HG02571 (cell line): ENCODE data around the gene MIA3.

Experiments used
- ATAC-seq: cut with Tn5 transposase; IDR thresholded peaks from one replicate; pipeline ENCODE4 v1.9.1; 2021; ENCODE audit warnings: mild to moderate bottlenecking, moderate library complexity; ENCODE audit not compliant: unreplicated experiment

The MIA3 gene

DNA sequence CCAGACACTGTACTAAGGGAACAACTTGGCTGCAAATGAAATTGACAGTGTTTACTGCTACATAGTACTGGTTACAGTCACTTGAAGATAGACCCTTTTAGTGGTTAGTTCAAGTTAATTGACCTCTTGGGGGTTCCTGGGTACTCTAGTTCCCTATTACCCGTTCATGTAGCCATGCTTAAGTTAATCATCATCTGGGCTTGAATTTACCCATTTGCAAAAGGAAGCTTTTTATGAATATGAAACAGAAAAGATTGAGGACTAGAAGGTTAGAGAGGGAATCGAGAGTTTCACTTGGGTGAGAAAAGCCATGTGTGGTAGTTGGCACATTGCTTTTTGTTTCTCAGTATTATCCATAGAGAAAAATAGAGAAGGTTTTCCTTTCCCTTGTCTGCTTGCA, 2.7 kb downstream of the MIA3 start:
- ATAC-seq: no peak

GRCh38 chr1:222622765-222623164, 4.9 kb downstream of the MIA3 start:
- ATAC-seq: no peak

DNA sequence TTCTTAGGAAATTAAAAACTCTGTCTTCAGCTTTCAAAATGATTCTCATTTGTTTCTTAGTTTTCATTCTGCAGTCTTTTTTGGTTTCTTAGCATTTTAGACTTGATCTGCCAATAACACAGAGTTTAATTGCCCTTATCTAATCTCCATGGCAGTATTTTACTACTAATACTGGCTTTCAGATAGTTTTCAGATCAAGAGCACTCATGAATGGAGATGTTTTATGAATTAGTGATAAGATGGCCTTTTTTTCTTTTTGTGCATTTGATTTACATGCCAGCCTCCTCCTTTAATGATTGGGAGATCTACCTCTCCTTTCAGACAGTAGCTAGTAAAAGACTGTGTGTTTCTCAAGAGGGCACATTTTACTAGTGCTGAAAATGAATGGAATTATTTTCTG, 5.6 kb downstream of the MIA3 start:
- no peak for ATAC-seq

DNA sequence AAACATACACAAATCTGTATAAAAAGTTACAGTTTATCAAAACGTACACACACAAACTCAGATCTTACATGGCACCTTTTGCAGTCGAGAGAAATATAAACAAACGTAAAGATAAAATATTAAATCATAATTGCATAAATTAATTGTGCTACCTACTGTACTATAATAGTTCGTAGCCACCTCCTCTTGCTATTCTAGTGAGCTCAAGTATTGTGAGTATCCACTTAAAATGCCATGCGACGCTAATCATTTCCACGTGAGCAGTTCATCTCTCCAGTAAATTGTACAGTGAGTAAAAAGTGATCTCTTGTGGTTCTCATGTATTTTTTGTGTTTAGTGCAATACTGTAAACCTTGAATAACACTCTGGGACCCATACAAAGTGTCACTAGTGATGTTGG, 6.3 kb downstream of the MIA3 start:
- no peak for ATAC-seq

DNA sequence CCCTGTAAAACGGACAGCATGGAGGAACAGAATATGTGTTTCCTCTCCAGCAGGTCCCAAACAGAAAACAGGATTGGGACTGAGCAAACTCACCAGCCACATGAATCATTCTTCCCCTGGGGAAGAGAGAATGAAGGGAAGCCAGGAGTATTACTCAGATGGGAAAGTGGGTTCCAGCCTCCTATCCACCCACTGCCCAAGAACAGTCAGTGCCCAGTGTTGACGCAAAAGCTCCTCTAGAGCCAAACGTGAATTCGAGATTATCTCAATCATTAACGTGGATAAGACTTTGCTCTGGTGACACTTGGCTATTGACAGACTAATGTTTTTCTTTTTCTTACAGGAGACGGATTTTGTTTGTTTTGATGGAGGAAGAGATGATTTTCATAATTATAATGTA, 9.3 kb downstream of the MIA3 start:
- no peak for ATAC-seq

DNA sequence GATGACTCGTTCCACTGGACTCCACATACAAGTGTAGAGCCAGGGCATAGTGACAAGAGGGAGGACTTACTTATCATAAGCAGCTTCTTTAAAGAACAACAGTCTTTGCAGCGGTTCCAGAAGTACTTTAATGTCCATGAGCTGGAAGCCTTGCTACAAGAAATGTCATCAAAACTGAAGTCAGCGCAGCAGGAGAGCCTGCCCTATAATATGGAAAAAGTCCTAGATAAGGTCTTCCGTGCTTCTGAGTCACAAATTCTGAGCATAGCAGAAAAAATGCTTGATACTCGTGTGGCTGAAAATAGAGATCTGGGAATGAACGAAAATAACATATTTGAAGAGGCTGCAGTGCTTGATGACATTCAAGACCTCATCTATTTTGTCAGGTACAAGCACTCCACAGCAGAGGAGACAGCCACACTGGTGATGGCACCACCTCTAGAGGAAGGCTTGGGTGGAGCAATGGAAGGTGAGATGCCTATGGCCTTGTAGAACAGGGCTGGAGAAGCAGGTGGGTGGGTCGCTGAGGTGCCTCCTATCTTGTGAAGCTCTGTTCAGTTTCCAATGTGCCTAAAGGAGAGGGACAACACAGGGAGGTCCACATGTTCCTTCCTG, 12.1 kb downstream of the MIA3 start:
- ATAC-seq: no peak

DNA sequence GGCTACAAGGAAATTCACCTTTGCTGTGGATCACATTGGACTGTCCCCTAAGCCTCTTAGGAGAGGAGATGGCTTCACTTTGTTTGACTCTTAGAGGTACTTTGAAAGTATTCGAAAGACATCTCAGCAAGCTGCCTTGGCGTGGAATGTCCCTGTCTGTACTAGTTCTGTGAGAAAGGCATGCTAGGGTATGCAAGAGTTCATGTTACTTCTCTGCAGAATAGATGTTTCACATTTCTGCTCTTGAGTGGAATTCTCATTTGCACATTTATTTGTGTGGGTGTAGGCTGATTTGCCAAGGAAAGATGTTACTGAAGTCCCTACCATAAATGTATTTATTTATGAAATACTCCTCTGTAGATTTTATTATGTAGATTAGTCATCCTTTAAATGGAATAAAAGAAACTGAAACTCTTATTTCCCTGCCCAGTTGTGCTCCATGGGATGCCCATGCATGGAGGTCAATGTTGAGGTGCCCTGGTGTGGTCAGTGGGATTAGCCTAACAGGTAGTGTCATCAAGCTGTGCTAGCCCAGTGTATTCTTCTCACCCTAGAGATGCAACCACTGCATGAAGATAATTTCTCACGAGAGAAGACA, 13.8 kb downstream of the MIA3 start:
- no peak for ATAC-seq

GRCh38 chr1:222632749-222633148, 14.9 kb downstream of the MIA3 start:
- ATAC-seq: no peak

DNA sequence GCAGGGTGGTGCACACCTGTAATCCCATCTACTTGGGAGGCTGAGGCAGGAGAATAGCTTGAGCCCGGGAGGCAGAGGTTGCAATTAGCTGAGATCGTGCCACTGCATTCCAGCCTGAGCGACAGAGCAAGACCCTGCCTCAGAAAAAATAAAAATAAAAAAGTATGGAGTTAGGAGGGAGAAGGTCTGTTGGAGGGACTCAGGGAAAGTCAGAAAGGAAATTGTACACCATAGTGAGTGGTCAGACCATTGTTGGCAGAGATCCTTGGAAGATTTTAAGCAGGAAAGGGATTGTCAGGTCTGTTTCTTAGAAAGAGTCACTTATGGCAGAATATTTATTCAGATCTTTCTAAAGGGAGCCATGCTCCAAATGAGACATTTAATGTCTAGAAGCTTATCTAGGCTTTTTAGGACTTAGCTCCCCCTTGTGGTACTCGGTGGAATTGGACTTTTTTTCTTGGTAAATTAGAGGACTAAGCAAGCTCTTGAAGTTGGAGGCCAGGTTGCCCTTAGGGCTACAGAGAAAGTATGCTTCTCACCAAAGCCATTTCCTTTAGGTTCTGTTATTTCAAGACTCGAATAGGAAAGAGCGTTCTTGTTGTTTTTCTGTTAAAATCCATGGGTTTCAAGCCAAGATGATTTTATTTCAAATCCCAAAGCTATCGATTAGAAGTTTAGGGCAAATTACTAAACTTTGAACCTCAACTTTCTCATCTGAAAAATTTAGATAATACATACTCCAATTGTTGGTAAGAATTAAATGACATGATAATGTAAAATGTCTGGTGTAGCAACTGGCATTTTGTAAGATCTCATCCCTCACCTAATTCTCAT, 16.5 kb downstream of the MIA3 start:
- ATAC-seq: peak; percentile 75

DNA sequence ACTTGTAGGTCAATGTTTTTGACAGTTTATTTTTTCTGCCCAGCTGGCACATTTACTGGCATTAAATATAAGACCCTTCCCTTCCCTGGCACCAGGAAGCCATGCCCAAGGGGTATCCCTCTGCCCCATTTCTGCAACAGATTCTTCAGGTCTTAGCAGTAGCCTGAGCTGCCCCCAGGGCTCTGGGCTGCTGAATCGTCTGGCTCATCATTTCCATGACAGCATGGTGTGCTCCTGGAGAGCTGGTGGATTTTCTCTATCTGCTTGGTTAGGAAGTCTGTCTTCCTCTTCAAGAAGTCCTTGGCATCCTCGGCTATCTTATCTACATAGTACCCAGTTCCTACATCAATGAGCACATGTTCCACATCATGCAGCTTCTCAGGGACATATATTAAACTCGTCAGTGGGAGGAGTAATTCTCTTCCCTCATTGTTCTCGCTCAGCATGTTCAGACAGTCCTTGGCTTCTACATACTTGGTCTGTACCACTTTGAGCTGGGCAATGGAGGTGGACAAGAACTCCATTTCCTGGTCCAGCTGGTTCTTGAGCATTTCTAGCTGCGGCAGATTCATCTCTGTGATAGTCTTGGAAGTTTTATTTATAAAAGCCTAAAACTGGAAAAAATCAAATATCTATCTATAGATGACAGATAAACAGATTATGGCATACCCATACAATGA, 23.5 kb downstream of the MIA3 start:
- ATAC-seq: no peak

GRCh38 chr1:222642468-222642867, 24.6 kb downstream of the MIA3 start:
- ATAC-seq: no peak

GRCh38 chr1:222643606-222643937, 25.7 kb downstream of the MIA3 start:
- no peak for ATAC-seq

DNA sequence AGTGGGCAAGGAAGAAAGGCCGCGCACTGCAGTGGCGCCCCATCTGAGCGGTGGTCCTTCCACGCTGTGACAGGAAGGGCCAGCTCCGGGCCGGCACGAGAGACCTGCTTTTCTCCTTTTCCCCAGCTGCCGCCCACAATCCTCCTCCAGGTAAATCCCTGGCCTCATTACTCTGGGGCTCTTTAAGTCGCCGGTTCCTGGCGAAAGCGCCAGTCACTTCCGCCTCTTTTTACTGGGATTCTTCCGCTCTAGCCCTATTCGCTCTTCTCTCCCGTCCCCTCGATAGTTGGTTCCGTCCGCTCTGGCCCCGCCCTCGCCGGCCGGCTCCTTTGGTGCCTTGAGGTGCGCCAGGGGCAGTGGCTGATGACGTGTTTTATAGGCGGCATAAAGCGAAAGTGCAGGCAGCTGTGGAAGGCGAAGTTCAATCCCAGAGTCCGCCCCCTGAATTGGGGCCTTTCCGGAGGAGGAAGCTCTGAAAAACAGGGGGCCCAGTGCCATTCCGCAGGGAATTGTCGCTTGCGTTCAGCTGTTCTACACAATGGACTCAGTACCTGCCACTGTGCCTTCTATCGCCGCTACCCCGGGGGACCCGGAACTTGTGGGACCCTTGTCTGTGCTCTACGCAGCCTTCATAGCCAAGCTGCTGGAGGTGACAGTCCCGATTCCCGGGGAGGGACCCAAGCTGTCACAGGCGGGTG, 26.2 kb downstream of the MIA3 start:
- ATAC-seq: peak; percentile 96

- ATAC-seq: peak; percentile 0
Observed at GRCh38 chr1:222644636-222644980, 26.7 kb downstream of the MIA3 start.

DNA sequence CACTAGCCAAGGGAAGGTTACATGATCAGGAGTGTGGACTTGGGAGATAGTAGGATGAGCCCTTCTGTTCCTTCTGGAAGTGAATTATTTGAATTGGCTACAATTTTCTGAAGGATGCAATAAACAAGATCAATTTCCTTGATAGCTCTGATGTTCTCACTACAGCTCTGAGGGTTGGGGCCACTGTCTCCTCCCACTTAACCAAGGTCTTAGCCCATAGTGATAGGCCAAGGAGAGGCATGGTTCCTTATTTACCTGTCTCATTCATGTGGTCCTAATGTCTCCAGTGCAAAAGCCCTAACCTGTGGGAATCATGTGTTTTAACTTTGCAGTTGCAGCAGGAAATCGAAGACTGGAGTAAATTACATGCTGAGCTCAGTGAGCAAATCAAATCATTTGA, 34.8 kb downstream of the MIA3 start:
- ATAC-seq: no peak

GRCh38 chr1:222653178-222653827, 35.4 kb downstream of the MIA3 start:
- ATAC-seq: peak; percentile 61

DNA sequence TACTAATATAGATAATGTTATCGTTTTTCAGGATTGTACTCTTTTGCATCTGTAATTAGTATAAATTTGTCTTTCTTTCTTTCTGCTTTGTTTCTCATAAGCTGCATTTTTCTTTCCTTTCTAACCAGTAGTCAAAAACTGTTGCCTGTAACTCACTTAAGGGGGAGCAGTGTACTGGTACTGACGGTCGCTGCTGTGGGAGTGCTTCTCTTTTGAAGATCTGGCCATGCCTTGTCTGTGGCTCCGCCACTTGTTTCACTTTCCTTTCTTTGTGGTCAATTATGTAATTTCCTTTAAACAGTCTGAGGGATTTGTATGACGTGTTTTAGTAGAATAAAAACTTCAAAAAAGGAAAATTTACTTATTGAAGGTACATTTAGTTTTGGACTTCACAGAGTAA, 37.0 kb downstream of the MIA3 start:
- ATAC-seq: peak; percentile 96

GRCh38 chr1:222656391-222657155, 38.7 kb downstream of the MIA3 start:
- ATAC-seq: no peak

DNA sequence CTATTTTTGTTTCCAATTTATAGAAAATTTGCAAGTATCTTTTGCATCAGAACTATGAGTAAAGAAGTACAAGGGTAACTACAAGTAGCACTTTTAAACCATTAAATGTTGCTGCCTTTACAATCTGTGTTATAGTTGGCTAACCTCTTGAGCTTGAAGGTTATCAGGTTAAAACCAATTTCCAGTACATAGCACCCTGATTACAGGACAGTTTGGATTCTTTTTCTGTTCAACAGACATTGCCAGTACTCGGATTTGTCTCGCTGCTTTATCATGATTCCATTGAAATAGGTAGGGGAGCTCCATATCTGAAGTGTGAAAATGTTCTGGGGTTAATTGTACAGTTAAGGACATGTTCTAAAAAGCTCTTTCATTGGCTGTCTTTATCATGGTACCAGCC, 40.0 kb downstream of the MIA3 start:
- ATAC-seq: no peak

DNA sequence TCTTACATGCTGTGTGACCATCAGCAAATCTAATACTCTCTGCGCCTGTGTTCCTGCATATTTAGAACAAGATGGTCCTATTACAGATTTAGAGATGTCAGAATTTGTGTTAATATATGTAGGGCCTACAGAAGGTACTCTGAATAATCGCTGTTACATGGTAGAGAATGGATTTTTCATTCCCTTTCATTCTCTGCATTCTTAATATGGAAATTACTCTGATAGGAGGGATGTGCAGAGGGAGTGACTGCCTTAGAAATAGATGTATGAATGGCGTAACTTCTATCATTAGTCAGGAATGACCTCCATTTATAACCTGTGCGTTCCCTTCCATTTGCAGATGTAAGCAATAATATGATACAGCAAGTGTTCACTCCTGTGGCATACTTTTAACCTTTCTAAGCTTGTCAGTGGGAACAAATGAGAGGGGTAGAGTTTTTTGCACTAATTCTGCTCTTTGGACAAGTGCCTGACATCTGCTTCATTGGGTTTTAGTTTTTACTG, 45.6 kb downstream of the MIA3 start:
- no peak for ATAC-seq
